ENCODE results near the gene DTL. TPM values are rescaled to one million over a fixed set of nuclear protein-coding genes. Genes with fewer than 3 reads are reported as not detected.

The DTL gene
- total RNA-seq, 2 experiments from 2014 or later = 61.7 to 64.4 TPM

GRCh38 chr1:212110617-212111016 is 75.1 kb downstream of the DTL start:
- H3K4me3 ChIP-seq (ENCODE audit: low read depth, low read length, poor library complexity, severe bottlenecking) = no peak overlapping the region
- no peaks in the 10 kb centered on the region for H3K9me3 ChIP-seq (ENCODE audit: low read length)
- ChIA-PET POLR2A (no interaction called here), CTCF (ENCODE audit: unreplicated experiment) (no interaction called here)
- H3K4me2 ChIP-seq (ENCODE audit: low read length) = no peak overlapping the region
- H3K36me3 ChIP-seq (ENCODE audit: insufficient read depth, low read length) = peaks cover 84% of the 10 kb centered on the region
- H3K9me2 ChIP-seq (ENCODE audit: insufficient read depth, low read length) = no peaks in the 10 kb centered on the region
- no peak overlapping the region for H3K27ac ChIP-seq (ENCODE audit: low read depth, low read length, poor library complexity, severe bottlenecking)
- TF ChIP-seq EZH2phosphoT487 (IDR thresholded peaks at IDR 0.05; ENCODE audit: borderline replicate concordance, low read depth, low read length) (no peak), CTCF (conservative IDR thresholded peaks at IDR 0.05; ENCODE audit: low read length) (no peak)
- no peak overlapping the region for H2AFZ ChIP-seq (ENCODE audit: low read length)
- H3K4me1 ChIP-seq (ENCODE audit: insufficient read depth, low read length, poor library complexity, severe bottlenecking) = peaks cover 7% of the 10 kb centered on the region
- BruUV-seq (replicated peaks) = no TSS peak
- DNase-seq (ENCODE audit: low spot score) = no peak
- H4K20me1 ChIP-seq (ENCODE audit: insufficient read depth, low read length) = no peaks in the 10 kb centered on the region; the same call in 1 of the 2 replicates
- no peaks in the 10 kb centered on the region for H3K79me2 ChIP-seq (ENCODE audit: insufficient read depth, low read depth, low read length)
- intact Hi-C loops (cut with micrococcal nuclease; ENCODE audit: unreplicated experiment) = no loop called here

GRCh38 chr1:212111536-212111935 is 76.0 kb downstream of the DTL start:
- Histone ChIP-seq H4K20me1 (ENCODE audit: insufficient read depth, low read length) (no peaks in the 10 kb centered on the region), H3K27ac (ENCODE audit: low read depth, low read length, poor library complexity, severe bottlenecking) (no peak overlapping the region), H3K9me2 (ENCODE audit: insufficient read depth, low read length) (no peaks in the 10 kb centered on the region), H3K79me2 (ENCODE audit: insufficient read depth, low read depth, low read length) (no peaks in the 10 kb centered on the region), H3K9me3 (ENCODE audit: low read length) (no peaks in the 10 kb centered on the region), H3K4me3 (ENCODE audit: low read depth, low read length, poor library complexity, severe bottlenecking) (no peak overlapping the region), H3K4me2 (ENCODE audit: low read length) (no peak overlapping the region), H3K4me1 (ENCODE audit: insufficient read depth, low read length, poor library complexity, severe bottlenecking) (peaks cover 7% of the 10 kb centered on the region), H3K36me3 (ENCODE audit: insufficient read depth, low read length) (peaks cover 74% of the 10 kb centered on the region), H2AFZ (ENCODE audit: low read length) (no peak overlapping the region)
- POLR2A ChIA-PET = no interaction called here
- CTCF ChIA-PET (ENCODE audit: unreplicated experiment) = no interaction called here
- no peak for TF ChIP-seq EZH2phosphoT487 (IDR thresholded peaks at IDR 0.05; ENCODE audit: borderline replicate concordance, low read depth, low read length)
- no peak for TF ChIP-seq CTCF (conservative IDR thresholded peaks at IDR 0.05; ENCODE audit: low read length)
- DNase-seq (ENCODE audit: low spot score) = no peak
- no TSS peak for BruUV-seq (replicated peaks)
- intact Hi-C loops (cut with micrococcal nuclease; ENCODE audit: unreplicated experiment) = no loop called here

GRCh38 chr1:212113706-212114105 is 78.2 kb downstream of the DTL start:
- Histone ChIP-seq H2AFZ (ENCODE audit: low read length) (no peak overlapping the region), H3K9me2 (ENCODE audit: insufficient read depth, low read length) (no peaks in the 10 kb centered on the region), H3K4me3 (ENCODE audit: low read depth, low read length, poor library complexity, severe bottlenecking) (no peak overlapping the region), H3K9me3 (ENCODE audit: low read length) (no peaks in the 10 kb centered on the region), H3K79me2 (ENCODE audit: insufficient read depth, low read depth, low read length) (no peaks in the 10 kb centered on the region), H3K4me2 (ENCODE audit: low read length) (no peak overlapping the region), H3K36me3 (ENCODE audit: insufficient read depth, low read length) (peaks cover 60% of the 10 kb centered on the region), H3K4me1 (ENCODE audit: insufficient read depth, low read length, poor library complexity, severe bottlenecking) (peaks cover 15% of the 10 kb centered on the region), H4K20me1 (ENCODE audit: insufficient read depth, low read length) (no peaks in the 10 kb centered on the region), H3K27ac (ENCODE audit: low read depth, low read length, poor library complexity, severe bottlenecking) (no peak overlapping the region)
- ChIA-PET CTCF (ENCODE audit: unreplicated experiment) (no interaction called here), POLR2A (no interaction called here)
- no peak for DNase-seq (ENCODE audit: low spot score)
- BruUV-seq (replicated peaks) = no TSS peak
- intact Hi-C loops (cut with micrococcal nuclease; ENCODE audit: unreplicated experiment) = no loop called here
- TF ChIP-seq CTCF (conservative IDR thresholded peaks at IDR 0.05; ENCODE audit: low read length) (no peak), EZH2phosphoT487 (IDR thresholded peaks at IDR 0.05; ENCODE audit: borderline replicate concordance, low read depth, low read length) (no peak)

Measured in OCI-LY7 (cell line).